ENCODE data around the gene F12. TPM values are rescaled to one million over a fixed set of nuclear protein-coding genes. Genes with fewer than 3 reads are reported as not detected.

F12 gene
- total RNA-seq, 1 experiment from 2014 or later = 10.0 TPM

DNA sequence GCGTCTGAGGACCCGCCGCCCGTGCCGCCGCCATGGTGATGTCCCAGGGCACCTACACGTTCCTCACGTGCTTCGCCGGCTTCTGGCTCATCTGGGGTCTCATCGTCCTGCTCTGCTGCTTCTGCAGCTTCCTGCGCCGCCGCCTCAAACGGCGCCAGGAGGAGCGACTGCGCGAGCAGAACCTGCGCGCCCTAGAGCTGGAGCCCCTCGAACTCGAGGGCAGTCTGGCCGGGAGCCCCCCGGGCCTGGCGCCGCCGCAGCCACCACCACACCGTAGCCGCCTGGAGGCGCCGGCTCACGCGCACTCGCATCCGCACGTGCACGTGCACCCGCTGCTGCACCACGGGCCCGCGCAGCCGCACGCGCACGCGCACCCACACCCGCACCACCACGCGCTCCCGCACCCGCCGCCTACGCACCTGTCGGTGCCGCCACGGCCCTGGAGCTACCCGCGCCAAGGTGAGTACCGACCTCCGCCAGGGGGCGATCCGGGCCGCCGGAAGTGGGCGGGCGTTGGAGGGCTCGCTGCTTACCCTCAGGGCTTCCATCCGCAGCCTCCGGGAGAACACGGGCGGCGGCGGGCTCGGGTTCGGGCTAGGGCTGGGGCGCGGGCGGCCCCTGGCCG is 45.8 kb upstream of the F12 start (continued):
- TF ChIP-seq, protein P1, sequence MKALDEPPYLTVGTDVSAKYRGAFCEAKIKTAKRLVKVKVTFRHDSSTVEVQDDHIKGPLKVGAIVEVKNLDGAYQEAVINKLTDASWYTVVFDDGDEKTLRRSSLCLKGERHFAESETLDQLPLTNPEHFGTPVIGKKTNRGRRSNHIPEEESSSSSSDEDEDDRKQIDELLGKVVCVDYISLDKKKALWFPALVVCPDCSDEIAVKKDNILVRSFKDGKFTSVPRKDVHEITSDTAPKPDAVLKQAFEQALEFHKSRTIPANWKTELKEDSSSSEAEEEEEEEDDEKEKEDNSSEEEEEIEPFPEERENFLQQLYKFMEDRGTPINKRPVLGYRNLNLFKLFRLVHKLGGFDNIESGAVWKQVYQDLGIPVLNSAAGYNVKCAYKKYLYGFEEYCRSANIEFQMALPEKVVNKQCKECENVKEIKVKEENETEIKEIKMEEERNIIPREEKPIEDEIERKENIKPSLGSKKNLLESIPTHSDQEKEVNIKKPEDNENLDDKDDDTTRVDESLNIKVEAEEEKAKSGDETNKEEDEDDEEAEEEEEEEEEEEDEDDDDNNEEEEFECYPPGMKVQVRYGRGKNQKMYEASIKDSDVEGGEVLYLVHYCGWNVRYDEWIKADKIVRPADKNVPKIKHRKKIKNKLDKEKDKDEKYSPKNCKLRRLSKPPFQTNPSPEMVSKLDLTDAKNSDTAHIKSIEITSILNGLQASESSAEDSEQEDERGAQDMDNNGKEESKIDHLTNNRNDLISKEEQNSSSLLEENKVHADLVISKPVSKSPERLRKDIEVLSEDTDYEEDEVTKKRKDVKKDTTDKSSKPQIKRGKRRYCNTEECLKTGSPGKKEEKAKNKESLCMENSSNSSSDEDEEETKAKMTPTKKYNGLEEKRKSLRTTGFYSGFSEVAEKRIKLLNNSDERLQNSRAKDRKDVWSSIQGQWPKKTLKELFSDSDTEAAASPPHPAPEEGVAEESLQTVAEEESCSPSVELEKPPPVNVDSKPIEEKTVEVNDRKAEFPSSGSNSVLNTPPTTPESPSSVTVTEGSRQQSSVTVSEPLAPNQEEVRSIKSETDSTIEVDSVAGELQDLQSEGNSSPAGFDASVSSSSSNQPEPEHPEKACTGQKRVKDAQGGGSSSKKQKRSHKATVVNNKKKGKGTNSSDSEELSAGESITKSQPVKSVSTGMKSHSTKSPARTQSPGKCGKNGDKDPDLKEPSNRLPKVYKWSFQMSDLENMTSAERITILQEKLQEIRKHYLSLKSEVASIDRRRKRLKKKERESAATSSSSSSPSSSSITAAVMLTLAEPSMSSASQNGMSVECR (CRISPR knock-in tag; IDR thresholded peaks at IDR 0.05; ENCODE audit: borderline replicate concordance) = peak; percentile 48; the same call in 1 of the 2 replicates
- TF ChIP-seq ZNF219 (CRISPR knock-in tag; IDR thresholded peaks at IDR 0.05; ENCODE audit: borderline replicate concordance) (no peak), ATF1 (CRISPR knock-in tag; IDR thresholded peaks at IDR 0.05) (peak; percentile 39; the same call in 1 of the 2 replicates), FOXK1 (CRISPR knock-in tag; IDR thresholded peaks at IDR 0.05) (peak; percentile 85), SMAD3 (CRISPR knock-in tag; IDR thresholded peaks at IDR 0.05; ENCODE audit: borderline replicate concordance) (peak; percentile 36; the same call in 1 of the 2 replicates), ZNF317 (CRISPR knock-in tag; IDR thresholded peaks at IDR 0.05; ENCODE audit: borderline replicate concordance, low read depth) (peak; percentile 15; the same call in 1 of the 2 replicates), PRRX2 (CRISPR knock-in tag; IDR thresholded peaks at IDR 0.05) (no peak; the same call in 1 of the 2 replicates), ZNF423 (CRISPR knock-in tag; IDR thresholded peaks at IDR 0.05) (no peak), SOX15 (CRISPR knock-in tag; IDR thresholded peaks at IDR 0.05) (no peak), TEAD1 (CRISPR knock-in tag; IDR thresholded peaks at IDR 0.05) (no peak), GTF2I (CRISPR knock-in tag; conservative IDR thresholded peaks at IDR 0.05) (no peak), ZBTB21 (CRISPR knock-in tag; IDR thresholded peaks at IDR 0.05; ENCODE audit: borderline replicate concordance) (peak; percentile 67; the same call in 1 of the 2 replicates)
- TF ChIP-seq, protein P2, sequence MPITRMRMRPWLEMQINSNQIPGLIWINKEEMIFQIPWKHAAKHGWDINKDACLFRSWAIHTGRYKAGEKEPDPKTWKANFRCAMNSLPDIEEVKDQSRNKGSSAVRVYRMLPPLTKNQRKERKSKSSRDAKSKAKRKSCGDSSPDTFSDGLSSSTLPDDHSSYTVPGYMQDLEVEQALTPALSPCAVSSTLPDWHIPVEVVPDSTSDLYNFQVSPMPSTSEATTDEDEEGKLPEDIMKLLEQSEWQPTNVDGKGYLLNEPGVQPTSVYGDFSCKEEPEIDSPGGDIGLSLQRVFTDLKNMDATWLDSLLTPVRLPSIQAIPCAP (CRISPR knock-in tag; IDR thresholded peaks at IDR 0.05) = 0 out of 2 replicates have a peak, but pooled peaks have one; percentile 15
- TF ChIP-seq, protein P3, sequence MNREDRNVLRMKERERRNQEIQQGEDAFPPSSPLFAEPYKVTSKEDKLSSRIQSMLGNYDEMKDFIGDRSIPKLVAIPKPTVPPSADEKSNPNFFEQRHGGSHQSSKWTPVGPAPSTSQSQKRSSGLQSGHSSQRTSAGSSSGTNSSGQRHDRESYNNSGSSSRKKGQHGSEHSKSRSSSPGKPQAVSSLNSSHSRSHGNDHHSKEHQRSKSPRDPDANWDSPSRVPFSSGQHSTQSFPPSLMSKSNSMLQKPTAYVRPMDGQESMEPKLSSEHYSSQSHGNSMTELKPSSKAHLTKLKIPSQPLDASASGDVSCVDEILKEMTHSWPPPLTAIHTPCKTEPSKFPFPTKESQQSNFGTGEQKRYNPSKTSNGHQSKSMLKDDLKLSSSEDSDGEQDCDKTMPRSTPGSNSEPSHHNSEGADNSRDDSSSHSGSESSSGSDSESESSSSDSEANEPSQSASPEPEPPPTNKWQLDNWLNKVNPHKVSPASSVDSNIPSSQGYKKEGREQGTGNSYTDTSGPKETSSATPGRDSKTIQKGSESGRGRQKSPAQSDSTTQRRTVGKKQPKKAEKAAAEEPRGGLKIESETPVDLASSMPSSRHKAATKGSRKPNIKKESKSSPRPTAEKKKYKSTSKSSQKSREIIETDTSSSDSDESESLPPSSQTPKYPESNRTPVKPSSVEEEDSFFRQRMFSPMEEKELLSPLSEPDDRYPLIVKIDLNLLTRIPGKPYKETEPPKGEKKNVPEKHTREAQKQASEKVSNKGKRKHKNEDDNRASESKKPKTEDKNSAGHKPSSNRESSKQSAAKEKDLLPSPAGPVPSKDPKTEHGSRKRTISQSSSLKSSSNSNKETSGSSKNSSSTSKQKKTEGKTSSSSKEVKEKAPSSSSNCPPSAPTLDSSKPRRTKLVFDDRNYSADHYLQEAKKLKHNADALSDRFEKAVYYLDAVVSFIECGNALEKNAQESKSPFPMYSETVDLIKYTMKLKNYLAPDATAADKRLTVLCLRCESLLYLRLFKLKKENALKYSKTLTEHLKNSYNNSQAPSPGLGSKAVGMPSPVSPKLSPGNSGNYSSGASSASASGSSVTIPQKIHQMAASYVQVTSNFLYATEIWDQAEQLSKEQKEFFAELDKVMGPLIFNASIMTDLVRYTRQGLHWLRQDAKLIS (CRISPR knock-in tag; IDR thresholded peaks at IDR 0.05; ENCODE audit: borderline replicate concordance) = no peak
- TF ChIP-seq, protein P4, sequence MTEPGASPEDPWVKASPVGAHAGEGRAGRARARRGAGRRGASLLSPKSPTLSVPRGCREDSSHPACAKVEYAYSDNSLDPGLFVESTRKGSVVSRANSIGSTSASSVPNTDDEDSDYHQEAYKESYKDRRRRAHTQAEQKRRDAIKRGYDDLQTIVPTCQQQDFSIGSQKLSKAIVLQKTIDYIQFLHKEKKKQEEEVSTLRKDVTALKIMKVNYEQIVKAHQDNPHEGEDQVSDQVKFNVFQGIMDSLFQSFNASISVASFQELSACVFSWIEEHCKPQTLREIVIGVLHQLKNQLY (CRISPR knock-in tag; IDR thresholded peaks at IDR 0.05) = peak; percentile 86; the same call in 1 of the 2 replicates
- TF ChIP-seq, protein P5, sequence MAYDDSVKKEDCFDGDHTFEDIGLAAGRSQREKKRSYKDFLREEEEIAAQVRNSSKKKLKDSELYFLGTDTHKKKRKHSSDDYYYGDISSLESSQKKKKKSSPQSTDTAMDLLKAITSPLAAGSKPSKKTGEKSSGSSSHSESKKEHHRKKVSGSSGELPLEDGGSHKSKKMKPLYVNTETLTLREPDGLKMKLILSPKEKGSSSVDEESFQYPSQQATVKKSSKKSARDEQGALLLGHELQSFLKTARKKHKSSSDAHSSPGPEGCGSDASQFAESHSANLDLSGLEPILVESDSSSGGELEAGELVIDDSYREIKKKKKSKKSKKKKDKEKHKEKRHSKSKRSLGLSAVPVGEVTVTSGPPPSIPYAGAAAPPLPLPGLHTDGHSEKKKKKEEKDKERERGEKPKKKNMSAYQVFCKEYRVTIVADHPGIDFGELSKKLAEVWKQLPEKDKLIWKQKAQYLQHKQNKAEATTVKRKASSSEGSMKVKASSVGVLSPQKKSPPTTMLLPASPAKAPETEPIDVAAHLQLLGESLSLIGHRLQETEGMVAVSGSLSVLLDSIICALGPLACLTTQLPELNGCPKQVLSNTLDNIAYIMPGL (CRISPR knock-in tag; IDR thresholded peaks at IDR 0.05) = peak; percentile 99
- TF ChIP-seq, protein P6, sequence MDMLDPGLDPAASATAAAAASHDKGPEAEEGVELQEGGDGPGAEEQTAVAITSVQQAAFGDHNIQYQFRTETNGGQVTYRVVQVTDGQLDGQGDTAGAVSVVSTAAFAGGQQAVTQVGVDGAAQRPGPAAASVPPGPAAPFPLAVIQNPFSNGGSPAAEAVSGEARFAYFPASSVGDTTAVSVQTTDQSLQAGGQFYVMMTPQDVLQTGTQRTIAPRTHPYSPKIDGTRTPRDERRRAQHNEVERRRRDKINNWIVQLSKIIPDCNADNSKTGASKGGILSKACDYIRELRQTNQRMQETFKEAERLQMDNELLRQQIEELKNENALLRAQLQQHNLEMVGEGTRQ (CRISPR knock-in tag; IDR thresholded peaks at IDR 0.05) = peak; percentile 74
- TF ChIP-seq, protein P7, sequence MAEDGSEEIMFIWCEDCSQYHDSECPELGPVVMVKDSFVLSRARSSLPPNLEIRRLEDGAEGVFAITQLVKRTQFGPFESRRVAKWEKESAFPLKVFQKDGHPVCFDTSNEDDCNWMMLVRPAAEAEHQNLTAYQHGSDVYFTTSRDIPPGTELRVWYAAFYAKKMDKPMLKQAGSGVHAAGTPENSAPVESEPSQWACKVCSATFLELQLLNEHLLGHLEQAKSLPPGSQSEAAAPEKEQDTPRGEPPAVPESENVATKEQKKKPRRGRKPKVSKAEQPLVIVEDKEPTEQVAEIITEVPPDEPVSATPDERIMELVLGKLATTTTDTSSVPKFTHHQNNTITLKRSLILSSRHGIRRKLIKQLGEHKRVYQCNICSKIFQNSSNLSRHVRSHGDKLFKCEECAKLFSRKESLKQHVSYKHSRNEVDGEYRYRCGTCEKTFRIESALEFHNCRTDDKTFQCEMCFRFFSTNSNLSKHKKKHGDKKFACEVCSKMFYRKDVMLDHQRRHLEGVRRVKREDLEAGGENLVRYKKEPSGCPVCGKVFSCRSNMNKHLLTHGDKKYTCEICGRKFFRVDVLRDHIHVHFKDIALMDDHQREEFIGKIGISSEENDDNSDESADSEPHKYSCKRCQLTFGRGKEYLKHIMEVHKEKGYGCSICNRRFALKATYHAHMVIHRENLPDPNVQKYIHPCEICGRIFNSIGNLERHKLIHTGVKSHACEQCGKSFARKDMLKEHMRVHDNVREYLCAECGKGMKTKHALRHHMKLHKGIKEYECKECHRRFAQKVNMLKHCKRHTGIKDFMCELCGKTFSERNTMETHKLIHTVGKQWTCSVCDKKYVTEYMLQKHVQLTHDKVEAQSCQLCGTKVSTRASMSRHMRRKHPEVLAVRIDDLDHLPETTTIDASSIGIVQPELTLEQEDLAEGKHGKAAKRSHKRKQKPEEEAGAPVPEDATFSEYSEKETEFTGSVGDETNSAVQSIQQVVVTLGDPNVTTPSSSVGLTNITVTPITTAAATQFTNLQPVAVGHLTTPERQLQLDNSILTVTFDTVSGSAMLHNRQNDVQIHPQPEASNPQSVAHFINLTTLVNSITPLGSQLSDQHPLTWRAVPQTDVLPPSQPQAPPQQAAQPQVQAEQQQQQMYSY (CRISPR knock-in tag; IDR thresholded peaks at IDR 0.05) = no peak
- TF ChIP-seq, protein P8, sequence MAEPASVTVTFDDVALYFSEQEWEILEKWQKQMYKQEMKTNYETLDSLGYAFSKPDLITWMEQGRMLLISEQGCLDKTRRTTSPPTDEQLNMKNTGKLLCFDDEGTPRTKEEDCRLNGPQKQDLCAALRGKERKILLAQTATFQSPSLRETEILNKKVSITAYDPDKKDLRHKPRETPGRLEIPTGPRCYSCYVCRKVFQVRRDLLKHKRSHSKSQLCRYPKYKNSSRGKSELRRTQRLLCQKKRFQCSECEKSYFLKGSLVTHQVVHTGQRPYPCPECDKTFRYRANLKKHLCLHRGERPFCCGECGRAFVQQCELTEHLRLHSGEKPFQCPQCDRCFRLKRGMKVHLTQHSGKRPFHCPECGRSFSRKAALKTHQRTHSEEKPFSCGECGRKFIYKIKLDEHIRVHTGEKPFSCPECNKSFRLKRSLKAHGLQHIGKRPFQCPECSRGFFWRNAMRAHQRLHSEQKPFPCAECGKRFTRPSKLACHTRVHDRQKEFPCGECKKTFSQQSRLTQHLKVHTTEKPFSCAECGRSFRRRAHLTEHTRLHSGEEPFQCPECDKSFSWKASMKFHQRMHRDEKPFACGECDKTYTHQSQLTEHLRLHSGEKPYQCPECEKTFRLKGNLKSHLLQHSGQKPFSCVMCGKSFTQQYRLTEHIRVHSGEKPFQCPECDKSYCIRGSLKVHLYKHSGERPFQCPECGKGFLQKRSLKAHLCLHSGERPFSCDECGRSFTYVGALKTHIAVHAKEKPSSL (CRISPR knock-in tag; conservative IDR thresholded peaks at IDR 0.05) = no peak

Measured in WTC11 (cell line).